Measurements from ENCODE around the gene AK1. TPM values are rescaled to one million over a fixed set of nuclear protein-coding genes. Genes with fewer than 3 reads are reported as not detected.

Gene AK1
- total and polyA plus RNA-seq, 2 donors (not counting 3 experiments of a cell fraction or from before 2014, with no cell fraction given): 115 to 148 TPM

GRCh38 chr9:127897193-127897692, 19.8 kb upstream of the AK1 start:
- ChIA-PET POLR2A (interaction anchor here (1.4 kb wide), 1 partner anchor 15 kb away, joined by 7 read pairs; no protein-coding TSS in a partner anchor), CTCF (interaction anchor here (0.9 to 2.7 kb wide), 6 partner anchors 9 to 163 kb away, joined by 3 to 12 read pairs (median 4); partner anchors contain the start of gene TOR2A)
- Histone ChIP-seq H3K9me1 (replicated peaks; ENCODE audit: control insufficient read depth, extremely low read depth, insufficient read depth, low read length) (no peaks in the 10 kb centered on the region), H3K36me3 (ENCODE audit: control insufficient read depth in 2 of 2, extremely low read depth in 1 of 2, insufficient read depth in 2 of 2, low read length in 2 of 2) (peaks cover 9 to 34% of the 10 kb centered on the region in 2 experiments), H3K27ac (ENCODE audit: insufficient read depth, low read depth, low read length) (no peak overlapping the region), H3K4me3 (replicated peaks in 1 of 3; ENCODE audit: insufficient read depth in 1 of 3, low read depth in 1 of 3, low read length in 3 of 3) (peak overlapping the region in 1 of 3 experiments; percentile 14), H3K27me3 (ENCODE audit: control insufficient read depth in 2 of 2, insufficient read depth in 2 of 2, low read length in 2 of 2) (no peaks in the 10 kb centered on the region), H3K9me3 (replicated peaks; ENCODE audit: control insufficient read depth, insufficient read depth, low read length) (no peaks in the 10 kb centered on the region), H3K79me2 (ENCODE audit: control insufficient read depth, insufficient read depth, low read length) (peaks cover 11% of the 10 kb centered on the region), H3K4me2 (ENCODE audit: insufficient read depth, low read length) (peak overlapping the region; percentile 37), H2AFZ (ENCODE audit: low read depth, low read length) (no peak overlapping the region), H3K9ac (replicated peaks; ENCODE audit: extremely low read depth, insufficient read depth, low read length) (no peak overlapping the region), H4K20me1 (replicated peaks; ENCODE audit: control insufficient read depth, extremely low read depth, insufficient read depth, low read length) (no peaks in the 10 kb centered on the region), H3K4me1 (ENCODE audit: control insufficient read depth, extremely low read depth, insufficient read depth, low read length) (peaks cover 11% of the 10 kb centered on the region)
- TF ChIP-seq, protein P1, sequence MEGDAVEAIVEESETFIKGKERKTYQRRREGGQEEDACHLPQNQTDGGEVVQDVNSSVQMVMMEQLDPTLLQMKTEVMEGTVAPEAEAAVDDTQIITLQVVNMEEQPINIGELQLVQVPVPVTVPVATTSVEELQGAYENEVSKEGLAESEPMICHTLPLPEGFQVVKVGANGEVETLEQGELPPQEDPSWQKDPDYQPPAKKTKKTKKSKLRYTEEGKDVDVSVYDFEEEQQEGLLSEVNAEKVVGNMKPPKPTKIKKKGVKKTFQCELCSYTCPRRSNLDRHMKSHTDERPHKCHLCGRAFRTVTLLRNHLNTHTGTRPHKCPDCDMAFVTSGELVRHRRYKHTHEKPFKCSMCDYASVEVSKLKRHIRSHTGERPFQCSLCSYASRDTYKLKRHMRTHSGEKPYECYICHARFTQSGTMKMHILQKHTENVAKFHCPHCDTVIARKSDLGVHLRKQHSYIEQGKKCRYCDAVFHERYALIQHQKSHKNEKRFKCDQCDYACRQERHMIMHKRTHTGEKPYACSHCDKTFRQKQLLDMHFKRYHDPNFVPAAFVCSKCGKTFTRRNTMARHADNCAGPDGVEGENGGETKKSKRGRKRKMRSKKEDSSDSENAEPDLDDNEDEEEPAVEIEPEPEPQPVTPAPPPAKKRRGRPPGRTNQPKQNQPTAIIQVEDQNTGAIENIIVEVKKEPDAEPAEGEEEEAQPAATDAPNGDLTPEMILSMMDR (IDR thresholded peaks at IDR 0.05; ENCODE audit: extremely low read depth in 1 of 2, insufficient read depth in 1 of 2, low read depth in 1 of 2, low read length in 2 of 2): no peak
- TF ChIP-seq EZH2 (IDR thresholded peaks at IDR 0.05; ENCODE audit: borderline replicate concordance, low read depth, low read length, severe bottlenecking): no peak
- TF ChIP-seq POLR2A (IDR thresholded peaks at IDR 0.05; ENCODE audit: low read depth, low read length): no peak
- BruUV-seq (replicated peaks): no TSS peak
- intact Hi-C loops (cut with micrococcal nuclease): no loop called here
- DNase-seq (ENCODE audit: low read depth, low spot score) (peak; percentile 83), FAIRE-seq (peak; percentile 67)
- dilution Hi-C loops (cut with MboI; ENCODE audit: extremely low pct_ligation_motif_present, low sequenced_read_pairs): no loop called here

Data from endothelial cell of umbilical vein (primary cell).